OCI-LY3 (cell line): ENCODE data around the gene MTERF1.

Source experiments
- H2AFZ ChIP-seq: fragments of 200-600, 300-600 bp; shearing (Covaris generic); 2 replicates; pipeline ENCODE4 v1.6.0; 2014; ENCODE audit warnings: antibody characterized with exemption, low read depth, low read length
- H3K27ac ChIP-seq: fragments of 200-600, 300-600 bp; sonication (generic); 2 replicates; pipeline ENCODE4 v1.5.1; 2014; ENCODE audit warnings: mild to moderate bottlenecking, low read length, moderate library complexity, mixed read lengths
- H3K27me3 ChIP-seq: fragments of 200-600, 300-600 bp; sonication (generic); 2 replicates; pipeline ENCODE4 v1.6.1; 2014; ENCODE audit warnings: low read depth, low read length, mixed read lengths
- H3K36me3 ChIP-seq: fragments of 200-600, 300-600 bp; sonication (generic); replicated peaks from 2 replicates; pipeline ENCODE3; 2014; ENCODE audit warnings: low read depth, low read length, mixed read lengths
- H3K4me1 ChIP-seq: fragments of 300-600, 200-600 bp; sonication (generic); 2 replicates; pipeline ENCODE4 v1.6.1; 2014; ENCODE audit warnings: low read length, mixed read lengths
- H3K4me2 ChIP-seq: fragments of 200-600, 300-600 bp; sonication (generic); 2 replicates; pipeline ENCODE4 v1.6.1; 2014; ENCODE audit warnings: low read length, mixed read lengths
- H3K4me3 ChIP-seq: fragments of 300-600, 200-600 bp; sonication (generic); 2 replicates; pipeline ENCODE4 v1.5.1; 2014; ENCODE audit warnings: antibody characterized with exemption, mild to moderate bottlenecking, low read length, moderate library complexity
- H3K79me2 ChIP-seq: fragments of 300-600, 200-600 bp; shearing (Covaris generic); 2 replicates; pipeline ENCODE4 v1.6.1; 2014; ENCODE audit warnings: mild to moderate bottlenecking, low read length, mixed read lengths
- H3K9ac ChIP-seq: fragments of 300-600, 200-600 bp; shearing (Covaris generic); 2 replicates; pipeline ENCODE4 v1.6.0; 2014; ENCODE audit warnings: mild to moderate bottlenecking, low read length, moderate library complexity
- H3K9me3 ChIP-seq: fragments of 200-600, 300-600 bp; shearing (Covaris generic); 2 replicates; pipeline ENCODE4 v1.6.1; 2014; ENCODE audit warnings: low read length, mixed read lengths; ENCODE audit not compliant: insufficient read depth
- H4K20me1 ChIP-seq: fragments of 200-600, 300-600 bp; sonication (generic); 2 replicates; pipeline ENCODE4 v1.6.1; 2016; ENCODE audit warnings: low read length, mixed read lengths; ENCODE audit not compliant: insufficient read depth
- CTCF ChIP-seq: fragments of 200-600, 300-600 bp; sonication (generic); IDR thresholded peaks from 2 replicates; pipeline ENCODE4 v1.5.1; 2014; ENCODE audit warnings: antibody characterized with exemption, low read length, low read depth
- EZH2phosphoT487 ChIP-seq: fragments of 200-600 bp; shearing (Covaris generic); IDR thresholded peaks from 2 replicates; pipeline ENCODE4 v1.6.1; 2018; ENCODE audit warnings: antibody characterized with exemption, mixed run types, low read depth

Gene MTERF1

GRCh38 chr7:91850455-91850854 is 30.0 kb downstream of the MTERF1 start:
- 0 out of 2 replicates have a peak, but pooled peaks cover 3% of the 10 kb centered on the region for H4K20me1 ChIP-seq
- H3K79me2 ChIP-seq = no peaks in the 10 kb centered on the region
- no peak for TF ChIP-seq EZH2phosphoT487
- TF ChIP-seq CTCF = no peak
- H3K4me3 ChIP-seq = no peak overlapping the region
- no peak overlapping the region for H3K9ac ChIP-seq
- H2AFZ ChIP-seq = no peak overlapping the region
- H3K4me2 ChIP-seq = no peak overlapping the region
- H3K4me1 ChIP-seq = no peaks in the 10 kb centered on the region
- H3K9me3 ChIP-seq = no peaks in the 10 kb centered on the region
- H3K36me3 ChIP-seq = no peaks in the 10 kb centered on the region
- H3K27ac ChIP-seq = no peak overlapping the region
- no peaks in the 10 kb centered on the region for H3K27me3 ChIP-seq

DNA sequence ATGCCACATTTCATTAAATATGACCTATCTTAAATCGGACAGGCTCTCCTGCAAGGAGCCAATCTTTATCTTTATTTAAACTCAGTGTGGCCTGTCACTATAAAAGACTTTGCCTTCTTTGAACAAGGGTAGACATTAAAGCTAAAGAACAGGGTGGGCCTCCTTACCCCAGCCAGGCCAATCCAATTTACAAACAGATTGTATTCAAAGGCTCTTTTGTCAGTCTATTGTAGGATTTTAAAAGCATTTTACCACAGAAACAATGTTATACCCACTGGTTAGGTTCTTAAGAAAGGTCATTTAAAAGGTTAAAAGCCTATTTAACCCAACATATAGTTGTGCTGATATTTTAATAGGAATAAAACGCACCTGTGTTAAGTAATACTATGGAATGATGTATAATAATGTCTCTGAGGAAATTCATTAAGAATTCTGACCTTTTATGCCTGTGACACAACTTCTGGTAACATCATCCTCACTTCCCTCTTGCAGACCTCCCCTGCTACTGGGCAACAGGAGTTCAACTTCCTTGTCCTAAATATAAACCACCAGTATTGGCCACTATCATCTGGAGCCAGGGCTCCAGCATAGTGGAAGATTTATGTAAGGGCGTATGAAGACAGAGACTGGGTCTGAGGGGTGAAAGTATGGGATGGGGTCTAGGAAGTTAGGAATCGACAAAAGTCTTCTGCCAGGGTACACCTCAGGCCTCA is 32.5 kb downstream of the MTERF1 start:
- H3K9ac ChIP-seq = no peak overlapping the region
- H3K36me3 ChIP-seq = no peaks in the 10 kb centered on the region
- H3K4me3 ChIP-seq = no peak overlapping the region
- 0 out of 2 replicates have a peak, but pooled peaks cover 3% of the 10 kb centered on the region for H4K20me1 ChIP-seq
- no peak for TF ChIP-seq EZH2phosphoT487
- TF ChIP-seq CTCF = no peak
- H3K9me3 ChIP-seq = no peaks in the 10 kb centered on the region
- no peak overlapping the region for H2AFZ ChIP-seq
- no peak overlapping the region for H3K27ac ChIP-seq
- no peaks in the 10 kb centered on the region for H3K4me1 ChIP-seq
- H3K4me2 ChIP-seq = no peak overlapping the region
- no peaks in the 10 kb centered on the region for H3K27me3 ChIP-seq
- H3K79me2 ChIP-seq = no peaks in the 10 kb centered on the region

DNA sequence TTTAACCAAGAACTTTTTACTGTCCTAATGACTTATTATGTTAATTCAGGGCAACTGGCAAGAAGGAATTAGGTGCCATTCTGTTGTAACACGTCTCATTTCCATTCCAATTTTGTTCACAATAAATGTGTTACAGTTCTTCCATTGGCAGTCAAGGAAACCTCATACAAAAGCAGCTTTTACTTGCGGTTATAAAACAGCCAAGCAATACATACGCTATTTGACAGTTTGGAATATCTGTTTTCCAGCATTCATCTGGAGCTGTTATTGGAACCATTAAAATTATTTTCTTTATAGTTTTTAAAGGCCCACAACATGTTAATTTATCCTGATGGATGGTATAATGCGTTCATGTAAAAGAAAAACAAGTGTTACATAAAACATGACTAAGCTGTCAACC is 33.3 kb downstream of the MTERF1 start:
- 0 out of 2 replicates have a peak, but pooled peaks cover 3% of the 10 kb centered on the region for H4K20me1 ChIP-seq
- H3K79me2 ChIP-seq = no peaks in the 10 kb centered on the region
- H3K9me3 ChIP-seq = no peaks in the 10 kb centered on the region
- no peak overlapping the region for H3K4me2 ChIP-seq
- no peaks in the 10 kb centered on the region for H3K36me3 ChIP-seq
- no peak overlapping the region for H2AFZ ChIP-seq
- H3K4me3 ChIP-seq = no peak overlapping the region
- H3K27ac ChIP-seq = no peak overlapping the region
- H3K4me1 ChIP-seq = no peaks in the 10 kb centered on the region
- H3K27me3 ChIP-seq = no peaks in the 10 kb centered on the region
- TF ChIP-seq CTCF (no peak), EZH2phosphoT487 (no peak)
- no peak overlapping the region for H3K9ac ChIP-seq

DNA sequence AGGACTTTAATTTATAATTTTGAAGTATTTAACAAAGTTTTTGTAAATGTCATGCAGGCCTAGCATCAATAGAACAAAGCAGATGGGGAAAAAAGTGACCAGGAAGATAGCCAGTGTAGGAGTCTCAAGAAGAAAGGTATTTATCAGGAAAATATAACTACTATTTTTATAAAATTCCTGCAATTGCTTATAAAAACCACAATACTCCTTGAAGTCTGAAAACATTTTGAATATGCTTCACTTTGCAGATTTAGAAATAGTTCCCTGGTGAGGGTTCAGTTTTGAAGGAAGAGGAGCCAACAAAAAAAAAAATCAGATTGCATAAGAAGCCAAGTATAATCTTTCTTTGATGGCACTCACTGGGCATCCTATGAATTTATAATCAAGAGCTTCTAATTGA is 34.1 kb downstream of the MTERF1 start:
- Histone ChIP-seq H3K27ac (no peak overlapping the region), H3K4me2 (no peak overlapping the region), H3K36me3 (no peaks in the 10 kb centered on the region), H4K20me1 (no peaks in the 10 kb centered on the region), H3K79me2 (no peaks in the 10 kb centered on the region), H3K27me3 (no peaks in the 10 kb centered on the region), H3K4me3 (no peak overlapping the region), H3K9me3 (no peaks in the 10 kb centered on the region), H3K4me1 (no peaks in the 10 kb centered on the region), H2AFZ (no peak overlapping the region), H3K9ac (no peak overlapping the region)
- TF ChIP-seq EZH2phosphoT487 (no peak), CTCF (no peak)
